OCI-LY1 (cell line): ENCODE measurements around the gene PARVA.

ENCODE experiments used
- CTCF ChIP-seq: fragments of 200-600 bp; sonication (generic), shearing (Covaris generic); IDR thresholded peaks from 2 replicates; pipeline ENCODE4 v1.5.1; 2017; ENCODE audit warnings: mild to moderate bottlenecking, antibody characterized with exemption, low read length, moderate library complexity, mixed read lengths
- EZH2 ChIP-seq: fragments of 200-600 bp; sonication (generic), shearing (Covaris generic); IDR thresholded peaks from 2 replicates; pipeline ENCODE4 v1.8.0; 2017; ENCODE audit warnings: borderline replicate concordance, mixed run types, mild to moderate bottlenecking, antibody characterized with exemption, low read length, moderate library complexity, mixed read lengths

- TF ChIP-seq CTCF (no peak), EZH2 (no peak)
Observed at GRCh38 chr11:12523180-12523924, 146.0 kb downstream of the PARVA start.
